ENCODE results near the gene PBX1. TPM values are rescaled to one million over a fixed set of nuclear protein-coding genes. Genes with fewer than 3 reads are reported as not detected.

PBX1 gene
- total RNA-seq, 2 donors from 2014 or later: 50.5 to 53.1 TPM

GRCh38 chr1:164723296-164723798 is 164.4 kb downstream of the PBX1 start:
- Histone ChIP-seq H3K27me3 (replicated peaks; ENCODE audit: insufficient read depth) (no peaks in the 10 kb centered on the region), H3K4me3 (no peak overlapping the region), H3K36me3 (no peaks in the 10 kb centered on the region), H3K27ac (peak overlapping the region; percentile 24 to 32), H3K4me1 (ENCODE audit: control insufficient read depth in 1 of 2, low read depth in 2 of 2) (peaks cover 30 to 67% of the 10 kb centered on the region in 2 donors), H3K9me3 (no peaks in the 10 kb centered on the region)
- ATAC-seq (ENCODE audit: insufficient number of reproducible peaks, low FRiP score, low read depth) (no peak), DNase-seq (ENCODE audit: low spot score) (no peak)
- TF ChIP-seq, protein P1, sequence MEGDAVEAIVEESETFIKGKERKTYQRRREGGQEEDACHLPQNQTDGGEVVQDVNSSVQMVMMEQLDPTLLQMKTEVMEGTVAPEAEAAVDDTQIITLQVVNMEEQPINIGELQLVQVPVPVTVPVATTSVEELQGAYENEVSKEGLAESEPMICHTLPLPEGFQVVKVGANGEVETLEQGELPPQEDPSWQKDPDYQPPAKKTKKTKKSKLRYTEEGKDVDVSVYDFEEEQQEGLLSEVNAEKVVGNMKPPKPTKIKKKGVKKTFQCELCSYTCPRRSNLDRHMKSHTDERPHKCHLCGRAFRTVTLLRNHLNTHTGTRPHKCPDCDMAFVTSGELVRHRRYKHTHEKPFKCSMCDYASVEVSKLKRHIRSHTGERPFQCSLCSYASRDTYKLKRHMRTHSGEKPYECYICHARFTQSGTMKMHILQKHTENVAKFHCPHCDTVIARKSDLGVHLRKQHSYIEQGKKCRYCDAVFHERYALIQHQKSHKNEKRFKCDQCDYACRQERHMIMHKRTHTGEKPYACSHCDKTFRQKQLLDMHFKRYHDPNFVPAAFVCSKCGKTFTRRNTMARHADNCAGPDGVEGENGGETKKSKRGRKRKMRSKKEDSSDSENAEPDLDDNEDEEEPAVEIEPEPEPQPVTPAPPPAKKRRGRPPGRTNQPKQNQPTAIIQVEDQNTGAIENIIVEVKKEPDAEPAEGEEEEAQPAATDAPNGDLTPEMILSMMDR (IDR thresholded peaks at IDR 0.05): no peak

GRCh38 chr1:164725401-164725800 is 166.4 kb downstream of the PBX1 start:
- ATAC-seq (ENCODE audit: insufficient number of reproducible peaks, low FRiP score, low read depth): no peak
- no peak for DNase-seq (ENCODE audit: low spot score)
- H3K9me3 ChIP-seq: no peaks in the 10 kb centered on the region
- H3K27me3 ChIP-seq (replicated peaks; ENCODE audit: insufficient read depth): no peaks in the 10 kb centered on the region
- H3K36me3 ChIP-seq: no peaks in the 10 kb centered on the region
- H3K4me3 ChIP-seq: no peak overlapping the region
- H3K4me1 ChIP-seq (ENCODE audit: control insufficient read depth in 1 of 2, low read depth in 2 of 2): peaks cover 28 to 48% of the 10 kb centered on the region in 2 donors
- TF ChIP-seq, protein P1 (IDR thresholded peaks at IDR 0.05): no peak
- H3K27ac ChIP-seq: peak overlapping the region in 1 of 2 donors; percentile 42

DNA sequence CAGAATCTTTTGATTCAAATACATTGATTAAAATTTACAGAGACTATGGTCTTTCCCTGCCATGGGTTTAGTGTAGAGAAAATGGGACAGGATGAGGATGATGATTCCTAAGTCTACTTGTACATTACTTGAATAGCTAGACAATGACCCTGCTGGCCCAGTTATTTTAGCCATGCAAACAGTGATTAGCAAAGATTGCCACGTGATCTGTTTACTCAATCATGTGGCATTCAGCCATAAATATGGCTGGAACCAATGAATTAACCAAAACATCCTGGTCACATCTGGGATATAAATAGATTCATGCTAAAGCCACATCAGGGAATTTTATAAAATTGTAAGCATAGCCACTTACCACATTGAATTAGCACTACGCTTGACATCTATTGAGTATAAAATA is 167.3 kb downstream of the PBX1 start:
- no peak overlapping the region for H3K4me3 ChIP-seq
- no peak overlapping the region for H3K27ac ChIP-seq
- ATAC-seq (ENCODE audit: insufficient number of reproducible peaks, low FRiP score, low read depth): no peak
- peaks cover 21 to 40% of the 10 kb centered on the region in 2 donors for H3K4me1 ChIP-seq (ENCODE audit: control insufficient read depth in 1 of 2, low read depth in 2 of 2)
- H3K36me3 ChIP-seq: no peaks in the 10 kb centered on the region
- TF ChIP-seq, protein P1 (IDR thresholded peaks at IDR 0.05): no peak
- no peaks in the 10 kb centered on the region for H3K9me3 ChIP-seq
- H3K27me3 ChIP-seq (replicated peaks; ENCODE audit: insufficient read depth): no peaks in the 10 kb centered on the region
- DNase-seq (ENCODE audit: low spot score): no peak

GRCh38 chr1:164728719-164729118 is 169.7 kb downstream of the PBX1 start:
- no peak for DNase-seq (ENCODE audit: low spot score)
- no peaks in the 10 kb centered on the region for H3K27me3 ChIP-seq (replicated peaks; ENCODE audit: insufficient read depth)
- ATAC-seq (ENCODE audit: insufficient number of reproducible peaks, low FRiP score, low read depth): no peak
- H3K27ac ChIP-seq: no peak overlapping the region
- TF ChIP-seq, protein P1 (IDR thresholded peaks at IDR 0.05): no peak
- peaks cover 18 to 32% of the 10 kb centered on the region in 2 donors for H3K4me1 ChIP-seq (ENCODE audit: control insufficient read depth in 1 of 2, low read depth in 2 of 2)
- no peaks in the 10 kb centered on the region for H3K9me3 ChIP-seq
- no peaks in the 10 kb centered on the region for H3K36me3 ChIP-seq
- no peak overlapping the region for H3K4me3 ChIP-seq

DNA sequence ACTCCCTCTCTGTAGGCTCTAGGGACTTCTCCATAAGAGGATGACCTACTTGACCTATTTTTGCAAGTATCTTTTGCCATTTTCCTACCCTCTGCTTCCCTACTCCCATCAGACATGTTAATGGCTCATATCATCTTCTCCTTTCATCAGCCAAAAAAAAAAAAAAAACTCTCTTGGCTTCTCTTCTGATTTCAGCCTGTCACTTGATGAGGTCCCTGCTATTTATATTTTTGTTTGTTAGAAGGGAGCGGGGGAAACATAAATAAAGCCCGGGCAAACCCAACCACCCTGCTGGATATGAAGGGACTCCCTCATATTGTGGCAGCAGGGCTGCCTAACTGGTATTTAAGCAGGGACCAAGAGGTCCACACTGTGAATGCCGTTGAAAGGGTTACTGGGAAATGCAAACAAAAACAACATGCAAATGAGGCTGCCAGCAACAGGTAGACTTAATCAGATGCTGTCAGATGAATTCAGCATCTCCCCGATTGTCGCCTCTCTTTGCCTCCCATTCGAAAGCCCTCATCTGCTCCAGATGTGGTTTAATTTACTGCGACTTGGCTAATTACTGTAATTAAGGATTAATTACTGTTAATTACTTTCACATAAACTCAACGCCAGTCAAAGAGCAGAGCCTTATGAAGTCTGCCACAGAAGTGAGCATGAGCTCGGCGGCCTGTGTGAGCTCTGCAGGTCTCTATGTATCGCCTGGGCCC is 172.3 kb downstream of the PBX1 start:
- ATAC-seq (ENCODE audit: insufficient number of reproducible peaks, low FRiP score, low read depth) (no peak), DNase-seq (ENCODE audit: low spot score) (no peak)
- Histone ChIP-seq H3K36me3 (no peaks in the 10 kb centered on the region), H3K9me3 (no peaks in the 10 kb centered on the region), H3K4me1 (ENCODE audit: control insufficient read depth in 1 of 2, low read depth in 2 of 2) (peaks cover 4 to 6% of the 10 kb centered on the region in 2 donors), H3K4me3 (no peak overlapping the region), H3K27me3 (replicated peaks; ENCODE audit: insufficient read depth) (no peaks in the 10 kb centered on the region), H3K27ac (no peak overlapping the region)
- TF ChIP-seq, protein P1 (IDR thresholded peaks at IDR 0.05): no peak
